Hematopoietic multipotent progenitor cell treated with erythropoietin and hydrocortisone succinate and interleukin-3 and kit ligand, for 15 days (in vitro differentiated cells): ENCODE data around the gene MRPS23.

Source experiments
- DNase-seq: peaks from one replicate; pipeline ENCODE4 v3.0.0-alpha.2; 2015; ENCODE audit warnings: low spot score

The MRPS23 gene

GRCh38 chr17:57849874-57850754 is at the start of gene MRPS23:
TSS of gene MRPS23 (minus strand) at chr17:57850044. CDS start at chr17:57850010, 34 bp downstream.
- peak; percentile 97 for DNase-seq

- DNase-seq: no peak
These were observed 49.5 kb upstream of the MRPS23 start for GRCh38 chr17:57899391-57899790.

GRCh38 chr17:57898487-57899311 is 48.9 kb upstream of the MRPS23 start:
- no peak for DNase-seq

GRCh38 chr17:57895382-57896060 is 45.7 kb upstream of the MRPS23 start:
- DNase-seq: no peak

GRCh38 chr17:57894848-57895247 is 45.0 kb upstream of the MRPS23 start:
- no peak for DNase-seq

- no peak for DNase-seq
These were observed 43.2 kb upstream of the MRPS23 start for GRCh38 chr17:57892820-57893595.

- peak; percentile 78 for DNase-seq
These were observed 42.4 kb upstream of the MRPS23 start for GRCh38 chr17:57892146-57892819.

- DNase-seq: no peak
These were observed 41.0 kb upstream of the MRPS23 start for GRCh38 chr17:57890857-57891232.

GRCh38 chr17:57889892-57890856 is 40.3 kb upstream of the MRPS23 start:
- DNase-seq: peak; percentile 9

GRCh38 chr17:57889252-57889651 is 39.4 kb upstream of the MRPS23 start:
- DNase-seq: no peak

GRCh38 chr17:57888311-57889216 is 38.7 kb upstream of the MRPS23 start:
- DNase-seq: no peak

GRCh38 chr17:57887161-57887560 is 37.3 kb upstream of the MRPS23 start:
- no peak for DNase-seq

GRCh38 chr17:57886020-57886419 is 36.2 kb upstream of the MRPS23 start:
- DNase-seq: no peak

GRCh38 chr17:57885148-57885915 is 35.5 kb upstream of the MRPS23 start:
- DNase-seq: no peak

- DNase-seq: no peak
These were observed 32.0 kb upstream of the MRPS23 start for GRCh38 chr17:57881783-57882351.

GRCh38 chr17:57881143-57881542 is 31.3 kb upstream of the MRPS23 start:
- no peak for DNase-seq

GRCh38 chr17:57880086-57880456 is 30.2 kb upstream of the MRPS23 start:
- DNase-seq: no peak
